Kidney (tissue), 14 donors: ENCODE results near the gene ACER3. TPM values are rescaled to one million over a fixed set of nuclear protein-coding genes. Genes with fewer than 3 reads are reported as not detected.

Source experiments
- DNase-seq, 5 donors: peaks; one replicate each; pipeline ENCODE4 v3.0.0-alpha.2; 2013 to 2020
- FAIRE-seq: peaks from 2 replicates; lab custom pipeline; 2012; peaks lifted over from hg19 to GRCh38; lab: Jason Lieb, UNC
- H3K27ac ChIP-seq, 2 donors: one replicate each; pipeline ENCODE4 v1.7.0; 2013; ENCODE audit warnings: low read depth in 2 of 2, low read length in 2 of 2, inconsistent platforms in 1 of 2
- H3K27me3 ChIP-seq: one replicate; pipeline ENCODE4 v1.7.1; 2013; ENCODE audit warnings: low read length, inconsistent platforms; ENCODE audit not compliant: control insufficient read depth, insufficient read depth
- H3K36me3 ChIP-seq, 3 donors: one replicate each; pipeline versions ENCODE4 v1.7.0 to v1.7.1; 2013; ENCODE audit warnings: low read length in 3 of 3, control low read depth in 1 of 3, inconsistent platforms in 1 of 3; ENCODE audit not compliant: insufficient read depth in 3 of 3, control insufficient read depth in 2 of 3
- H3K4me1 ChIP-seq, 3 donors: one replicate each; pipeline versions ENCODE4 v1.7.0 to v1.7.1; 2013; ENCODE audit warnings: low read length in 3 of 3, inconsistent platforms in 1 of 3, low read depth in 1 of 3; ENCODE audit not compliant: control insufficient read depth in 2 of 3, insufficient read depth in 2 of 3
- H3K4me3 ChIP-seq, 3 donors: one replicate each; pipeline versions ENCODE4 v1.7.0 to v1.8.1; 2013; ENCODE audit warnings: low read length in 3 of 3, control low read depth in 1 of 3, inconsistent platforms in 1 of 3
- H3K9ac ChIP-seq, 3 donors: one replicate each; pipeline versions ENCODE4 v1.7.0 to v1.7.1; 2013; ENCODE audit warnings: low read length in 3 of 3, control low read depth in 1 of 3, inconsistent platforms in 1 of 3
- H3K9me3 ChIP-seq, 3 donors: one replicate each; pipeline versions ENCODE4 v1.7.0 to v1.7.1; 2013; ENCODE audit warnings: low read length in 3 of 3, control low read depth in 1 of 3, inconsistent platforms in 1 of 3; ENCODE audit not compliant: control insufficient read depth in 2 of 3, insufficient read depth in 1 of 3
- intact Hi-C: fragments of 100-400 bp; cut with DNase I; formaldehyde crosslinking; loops from one replicate; pipeline ENCODE4 v1.11.1; 2022
- polyA plus RNA-seq: library from polyadenylated mRNA; stranded (reverse); fragments of 350-450 nt; fragmentation: Illumina TruSeq; extraction: RNeasy Lipid Tissue Mini Kit (QIAGEN cat#74804); gene quantifications from one replicate; pipeline ENCODE4 v1.2.3, GENCODE V29; 2014; ENCODE audit warnings: low read depth, low replicate concordance; ENCODE audit not compliant: insufficient read depth
- total RNA-seq: library from RNA; stranded (reverse); fragmentation: NEBNext Ultra II Directional; extraction: Animal tissue kit (Norgen Biotek cat#: 25700); gene quantifications from one replicate; pipeline ENCODE4 v1.2.1, GENCODE V29; 2021
- TF ChIP-seq, protein P1 (sequence below): IDR thresholded peaks from 3 replicates; pipeline ENCODE4 v1.5.1; 2012; ENCODE audit warnings: mild to moderate bottlenecking, moderate library complexity, borderline replicate concordance; ENCODE audit not compliant: insufficient read depth; ENCODE audit errors: extremely low read depth
- donor health status: control.
- donor health status: control.
- donor health status: control.
- donor health status: control.
- donor health status: control.
- donor health status: DM: yes; HTN: yes; CAD: no.
- donor health status: Normal renal cell carcinoma (clear cell type).

ACER3 gene
- total and polyA plus RNA-seq, 2 donors from 2014 or later: 5.9 to 35.3 TPM

DNA sequence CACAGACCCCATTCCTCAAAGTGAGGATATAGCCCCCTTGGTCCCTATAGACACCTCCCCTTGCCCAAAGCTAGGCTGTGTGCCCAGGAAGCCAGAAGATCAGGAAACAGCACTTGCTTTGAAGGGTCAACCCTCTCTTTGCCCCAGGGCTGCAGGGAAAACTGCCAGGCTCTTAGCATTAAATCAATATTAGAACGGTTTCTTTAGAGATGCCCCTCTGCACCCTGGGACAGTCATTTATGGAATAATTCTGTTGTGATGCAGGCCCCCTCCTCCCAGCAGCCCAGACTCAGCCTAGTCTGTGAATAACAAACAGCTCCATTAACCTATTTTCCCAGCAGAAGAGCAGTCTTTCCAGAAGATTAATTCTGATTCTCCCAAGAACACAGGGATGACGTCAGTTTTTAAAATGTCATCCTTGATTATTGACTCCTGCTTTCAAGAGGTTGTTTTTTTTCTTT, 194.4 kb downstream of the ACER3 start:
- intact Hi-C loops: no loop called here

DNA sequence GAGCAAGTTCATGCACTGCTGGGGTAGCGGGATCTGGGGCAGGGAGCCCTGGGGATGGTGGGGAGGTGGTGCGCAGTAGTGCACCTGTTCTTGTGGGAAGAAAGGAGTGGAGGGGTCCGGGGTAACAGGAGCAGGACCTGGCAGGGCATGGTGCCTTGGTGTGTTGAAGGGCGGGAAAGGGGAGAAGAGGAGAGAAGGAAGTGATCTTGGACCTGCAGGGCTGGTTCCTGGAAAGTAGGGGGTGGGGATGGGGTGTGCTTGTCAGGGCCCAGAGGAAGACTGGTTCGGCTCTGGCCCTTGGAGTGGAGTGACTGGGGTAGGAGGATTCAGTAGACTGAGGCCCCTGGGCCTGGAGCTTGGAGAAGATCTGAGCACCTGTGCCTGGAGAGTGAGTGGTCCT, 195.2 kb downstream of the ACER3 start:
- intact Hi-C loops: no loop called here

More for the DNA sequence above, 194.4 kb downstream of the ACER3 start:
- H3K9me3 ChIP-seq: peaks cover 0 to 4% (median 0%) of the 10 kb centered on the region in 3 donors
- H3K27ac ChIP-seq: no peak overlapping the region
- FAIRE-seq (no peak), DNase-seq (no peak)
- H3K4me3 ChIP-seq: no peak overlapping the region
- TF ChIP-seq, protein P1, sequence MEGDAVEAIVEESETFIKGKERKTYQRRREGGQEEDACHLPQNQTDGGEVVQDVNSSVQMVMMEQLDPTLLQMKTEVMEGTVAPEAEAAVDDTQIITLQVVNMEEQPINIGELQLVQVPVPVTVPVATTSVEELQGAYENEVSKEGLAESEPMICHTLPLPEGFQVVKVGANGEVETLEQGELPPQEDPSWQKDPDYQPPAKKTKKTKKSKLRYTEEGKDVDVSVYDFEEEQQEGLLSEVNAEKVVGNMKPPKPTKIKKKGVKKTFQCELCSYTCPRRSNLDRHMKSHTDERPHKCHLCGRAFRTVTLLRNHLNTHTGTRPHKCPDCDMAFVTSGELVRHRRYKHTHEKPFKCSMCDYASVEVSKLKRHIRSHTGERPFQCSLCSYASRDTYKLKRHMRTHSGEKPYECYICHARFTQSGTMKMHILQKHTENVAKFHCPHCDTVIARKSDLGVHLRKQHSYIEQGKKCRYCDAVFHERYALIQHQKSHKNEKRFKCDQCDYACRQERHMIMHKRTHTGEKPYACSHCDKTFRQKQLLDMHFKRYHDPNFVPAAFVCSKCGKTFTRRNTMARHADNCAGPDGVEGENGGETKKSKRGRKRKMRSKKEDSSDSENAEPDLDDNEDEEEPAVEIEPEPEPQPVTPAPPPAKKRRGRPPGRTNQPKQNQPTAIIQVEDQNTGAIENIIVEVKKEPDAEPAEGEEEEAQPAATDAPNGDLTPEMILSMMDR: no peak
- H3K36me3 ChIP-seq: no peaks in the 10 kb centered on the region
- no peak overlapping the region for H3K9ac ChIP-seq
- no peaks in the 10 kb centered on the region for H3K27me3 ChIP-seq
- no peaks in the 10 kb centered on the region for H3K4me1 ChIP-seq

DNA sequence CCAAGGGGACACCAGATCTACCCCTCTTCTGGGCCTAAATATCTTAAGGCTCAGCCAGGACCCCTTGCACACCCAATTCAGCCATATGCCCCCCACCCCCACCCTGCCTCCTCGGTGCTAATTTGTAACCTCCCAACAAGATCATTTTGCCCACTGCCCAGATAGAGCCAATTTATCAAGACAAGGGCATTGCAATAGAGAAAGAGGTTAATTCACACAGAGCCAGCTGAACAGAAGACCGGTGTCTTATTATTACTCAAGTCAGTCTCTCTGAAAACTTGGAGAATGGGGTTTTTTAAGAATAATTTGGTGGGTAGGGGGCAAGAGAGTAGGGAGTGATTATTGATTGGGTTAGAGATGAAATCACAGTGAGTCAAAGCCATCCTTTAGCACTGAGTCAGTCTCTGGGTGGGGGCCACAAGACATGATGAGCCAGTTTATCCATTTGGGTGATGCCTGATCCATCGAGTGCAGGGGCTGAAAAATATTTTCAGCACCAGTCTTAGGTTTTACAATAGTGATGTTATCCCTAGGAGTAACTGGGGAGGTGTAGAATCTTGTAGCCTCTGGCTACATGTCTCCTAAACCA, 196.2 kb downstream of the ACER3 start:
- DNase-seq (no peak), FAIRE-seq (no peak)
- intact Hi-C loops: no loop called here
- H3K4me1 ChIP-seq: no peaks in the 10 kb centered on the region
- H3K36me3 ChIP-seq: no peaks in the 10 kb centered on the region
- H3K4me3 ChIP-seq: no peak overlapping the region
- peaks cover 0 to 4% (median 0%) of the 10 kb centered on the region in 3 donors for H3K9me3 ChIP-seq
- TF ChIP-seq, protein P1: no peak
- H3K27ac ChIP-seq: no peak overlapping the region
- H3K27me3 ChIP-seq: no peaks in the 10 kb centered on the region
- no peak overlapping the region for H3K9ac ChIP-seq

More for the DNA sequence above, 195.2 kb downstream of the ACER3 start:
- H3K27me3 ChIP-seq: no peaks in the 10 kb centered on the region
- no peak for FAIRE-seq
- H3K9me3 ChIP-seq: peaks cover 0 to 4% (median 0%) of the 10 kb centered on the region in 3 donors
- DNase-seq: no peak
- H3K4me3 ChIP-seq: no peak overlapping the region
- H3K36me3 ChIP-seq: no peaks in the 10 kb centered on the region
- no peak overlapping the region for H3K27ac ChIP-seq
- TF ChIP-seq, protein P1: no peak
- no peaks in the 10 kb centered on the region for H3K4me1 ChIP-seq
- no peak overlapping the region for H3K9ac ChIP-seq
